Mesenteric fat pad (tissue), 1 donor: ENCODE results near the gene NPEPL1. TPM values are rescaled to one million over a fixed set of nuclear protein-coding genes. Genes with fewer than 3 reads are reported as not detected.
"Not testable (repeated sequence)": the region's sequence is repeated elsewhere in the genome, so short reads cannot be mapped to it uniquely, and the experiment has no call there.

Source experiments
- DNase-seq: peaks from one replicate; pipeline ENCODE4 v3.0.0-alpha.2; 2020; ENCODE audit warnings: low spot score
- total RNA-seq: library from RNA; stranded (reverse); fragmentation: NEBNext Ultra II Directional; extraction: Animal tissue kit (Norgen Biotek cat#: 25700); gene quantifications from one replicate; pipeline ENCODE4 v1.2.1, GENCODE V29; 2021
- donor health status: DM: yes; HTN: yes; CAD: no.

Gene NPEPL1
- total RNA-seq, 1 donor from 2014 or later = 42.3 TPM

DNA sequence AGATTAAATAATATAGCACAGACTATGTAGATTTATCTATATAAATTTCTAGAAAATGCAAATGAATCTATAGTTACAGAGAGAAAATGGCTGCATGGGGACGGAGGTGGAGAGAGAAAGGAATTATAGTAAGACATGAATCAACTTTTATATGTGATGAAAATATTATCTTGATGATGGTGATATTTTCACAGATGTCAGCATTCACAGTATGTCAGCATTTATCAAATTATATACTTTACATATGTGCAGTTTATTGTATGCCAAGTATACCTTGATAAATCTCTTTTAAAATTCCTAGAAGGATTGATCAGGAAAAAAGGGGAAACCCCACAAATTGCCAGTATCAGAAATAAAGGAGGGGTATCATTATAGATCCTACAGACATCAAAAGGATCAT lies 44.6 kb downstream of the NPEPL1 start:
- DNase-seq = no peak

DNA sequence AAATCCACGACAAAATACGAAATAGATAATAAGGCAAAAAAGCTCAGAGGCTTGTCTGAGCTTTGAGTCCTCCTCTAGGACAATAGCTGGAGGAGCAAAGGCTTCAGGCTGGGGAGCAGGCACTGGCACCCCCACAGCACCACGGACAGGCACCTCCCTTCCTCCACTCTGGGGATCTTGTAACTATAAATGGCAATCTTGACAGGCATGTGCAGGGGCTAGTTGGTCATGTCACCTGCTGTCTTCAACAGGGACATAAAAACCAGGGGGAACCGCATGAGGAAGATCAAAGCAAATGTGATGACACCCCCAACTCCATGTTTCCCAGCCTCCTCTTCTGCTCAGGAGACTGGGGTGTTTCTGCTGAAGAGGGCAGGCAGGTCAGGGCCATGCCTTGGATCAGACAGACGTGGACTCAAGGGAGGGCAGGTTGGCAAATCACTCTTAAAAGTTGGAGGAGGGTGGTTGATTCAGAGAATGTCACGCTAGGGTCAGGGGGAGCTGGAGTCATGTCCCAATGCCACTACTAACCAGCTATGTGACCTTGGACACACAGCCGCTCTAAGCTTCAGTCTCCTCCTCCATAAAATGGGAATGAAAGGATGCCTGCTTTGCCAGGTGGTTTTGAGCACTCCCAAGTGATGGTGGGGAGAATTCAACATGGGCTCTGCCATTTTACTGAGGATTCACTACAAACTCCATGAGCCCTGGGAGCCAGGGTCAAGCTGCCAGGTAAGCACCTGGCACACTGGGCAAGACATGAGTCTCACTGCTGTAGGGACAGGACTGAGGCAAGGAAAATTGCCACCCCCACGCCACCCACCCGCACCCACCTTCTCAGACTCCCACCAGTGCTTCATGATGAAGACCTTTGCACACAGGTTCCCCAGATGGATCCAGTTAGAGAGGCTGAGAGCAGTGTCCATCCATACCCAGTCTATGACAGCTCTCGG lies 48.0 kb downstream of the NPEPL1 start:
- DNase-seq = no peak

DNA sequence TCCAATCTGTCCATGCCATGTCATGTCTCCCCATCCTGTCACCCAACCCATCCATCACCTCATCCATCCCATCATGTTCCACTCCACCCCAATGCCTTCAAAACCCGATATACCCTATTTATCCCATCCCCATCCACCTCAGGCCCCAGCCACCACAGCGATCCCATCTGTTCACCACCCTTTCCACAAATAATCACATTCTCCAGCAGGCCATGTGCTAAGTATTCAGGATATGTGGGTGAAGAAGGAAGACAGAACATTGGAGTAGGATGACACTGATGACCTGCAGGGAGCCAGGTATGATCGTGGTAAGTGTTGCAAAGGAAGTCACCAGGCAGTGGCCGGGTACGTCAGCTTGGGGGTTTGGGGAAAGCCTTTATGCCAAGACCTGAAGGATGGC lies 48.8 kb downstream of the NPEPL1 start:
- no peak for DNase-seq

DNA sequence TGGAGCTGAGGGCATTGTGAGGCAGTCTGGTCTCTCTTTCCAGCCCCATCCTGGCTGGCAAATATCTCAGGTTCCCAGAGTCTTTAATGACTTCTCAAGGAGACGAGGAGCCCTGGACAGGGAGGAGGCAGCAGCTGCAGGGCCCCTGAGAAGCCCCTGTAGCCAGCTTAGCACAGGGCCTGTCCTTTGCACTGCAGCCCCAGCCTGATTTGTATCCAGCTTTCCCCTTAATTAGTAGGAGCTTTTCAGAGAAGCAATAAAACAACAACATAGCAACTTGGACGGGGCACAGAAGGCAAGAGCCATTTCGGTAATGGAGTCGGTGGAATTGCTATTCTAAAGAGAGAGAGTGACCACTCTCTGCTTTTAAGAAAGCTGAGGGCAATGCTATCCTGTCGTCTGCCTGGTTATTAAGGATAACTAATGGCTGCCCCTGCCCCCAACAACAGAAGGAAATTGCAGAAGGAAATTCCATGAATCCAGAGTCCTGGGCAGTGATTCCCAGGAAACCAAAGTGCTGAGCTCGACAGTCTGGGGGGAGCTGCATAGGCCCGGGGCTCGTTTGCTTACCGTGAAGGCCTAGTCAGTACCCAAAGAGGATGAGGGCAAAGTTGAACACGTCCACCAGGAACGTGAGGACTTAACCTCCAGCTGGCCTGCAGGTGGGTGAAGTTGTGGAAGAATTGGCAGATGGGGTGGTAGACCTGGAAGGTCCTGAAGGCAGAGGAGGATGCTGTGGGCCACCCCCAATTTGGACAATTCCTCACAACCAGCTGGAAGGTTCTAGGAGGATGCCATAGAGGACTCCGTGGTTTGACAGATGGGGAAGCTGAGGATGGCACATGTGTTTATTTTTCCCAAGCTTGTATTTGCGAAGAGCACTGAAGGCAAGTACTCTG lies 50.3 kb downstream of the NPEPL1 start:
- no peak for DNase-seq

DNA sequence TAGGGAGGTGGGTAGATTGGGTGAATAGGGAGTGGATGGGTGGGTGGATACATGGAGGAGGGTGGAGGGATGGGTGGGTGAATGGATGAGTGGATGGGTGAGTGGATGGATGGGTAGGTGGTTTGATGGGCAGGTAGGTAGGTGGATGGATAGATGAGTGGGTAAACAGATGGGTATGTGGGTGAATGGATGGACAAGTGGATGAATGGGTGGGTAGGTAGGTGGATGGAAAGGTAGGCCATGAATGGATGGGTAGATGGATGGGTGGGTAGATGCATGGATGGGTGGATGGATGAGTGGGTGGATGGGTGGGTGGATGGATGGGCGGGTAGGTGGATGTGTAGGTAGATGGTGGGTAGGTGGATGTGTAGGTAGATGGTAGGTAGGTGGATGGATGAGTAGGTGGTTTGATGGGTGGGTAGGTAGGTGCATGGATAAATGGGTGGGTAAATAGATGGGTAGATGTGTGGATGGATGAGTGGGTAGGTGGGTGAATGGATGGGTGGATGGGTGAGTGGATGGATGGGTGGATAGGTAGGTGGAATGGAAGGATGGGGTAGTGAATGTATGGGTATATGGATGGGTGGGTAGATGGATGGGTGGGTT lies 51.4 kb downstream of the NPEPL1 start:
- DNase-seq = no peak

DNA sequence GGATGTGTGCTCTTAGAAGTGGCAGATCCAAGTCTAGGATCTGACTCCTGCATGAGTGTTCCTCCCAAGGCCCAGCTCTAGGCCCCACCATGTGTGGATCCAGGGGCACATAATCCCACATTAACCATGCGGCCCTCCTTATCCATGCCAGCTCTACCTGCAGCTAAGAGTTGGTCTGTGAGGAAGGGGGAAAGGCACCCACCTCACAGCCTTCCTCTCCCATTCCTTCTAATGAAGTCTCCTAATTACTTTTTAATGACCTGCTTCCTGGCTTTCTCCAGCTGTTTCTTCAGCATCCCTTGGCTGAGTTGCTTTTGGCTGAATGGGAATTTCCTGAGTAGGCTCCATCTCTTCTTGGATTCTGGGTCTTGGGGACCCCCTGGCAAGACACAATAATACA lies 52.2 kb downstream of the NPEPL1 start:
- DNase-seq = no peak

DNA sequence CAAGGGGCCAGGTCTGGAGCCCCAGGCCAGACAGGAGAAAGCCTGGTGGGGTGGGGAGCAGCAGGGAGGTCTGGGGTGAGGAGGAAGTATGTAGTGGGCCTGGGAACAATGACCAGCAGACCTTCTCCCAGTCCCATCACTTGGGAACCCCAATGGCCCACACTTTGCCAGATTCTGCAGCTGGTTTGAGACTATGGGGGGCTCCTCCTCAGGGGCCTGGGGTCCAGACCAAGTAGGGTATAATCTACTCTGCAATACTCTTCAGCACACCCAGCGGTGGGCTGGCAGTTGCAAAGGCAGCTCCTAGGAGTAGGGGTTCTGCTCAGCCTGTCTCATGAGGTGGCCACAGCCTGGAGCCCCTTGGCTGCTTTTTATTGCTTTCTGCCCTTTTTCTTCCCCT lies 52.8 kb downstream of the NPEPL1 start:
- no peak for DNase-seq

DNA sequence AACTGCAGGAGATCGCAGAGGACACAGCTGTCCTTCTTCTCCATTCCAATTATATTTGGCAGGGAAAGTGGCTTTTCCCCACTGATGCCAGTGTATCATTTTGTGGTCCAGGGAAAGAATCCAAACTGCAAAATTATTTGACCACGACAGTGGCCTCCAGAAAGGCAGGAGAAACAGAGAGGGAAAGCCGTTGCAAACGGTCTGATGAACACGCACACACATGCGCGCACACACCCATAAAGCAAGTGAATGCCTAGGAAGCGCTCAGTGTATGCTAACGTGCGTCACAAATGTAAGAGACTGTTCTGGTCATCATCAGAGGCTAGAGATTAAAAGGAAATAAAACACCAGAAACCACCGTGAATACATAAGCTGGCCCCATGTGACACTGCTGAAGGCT lies 54.0 kb downstream of the NPEPL1 start:
- no peak for DNase-seq

DNA sequence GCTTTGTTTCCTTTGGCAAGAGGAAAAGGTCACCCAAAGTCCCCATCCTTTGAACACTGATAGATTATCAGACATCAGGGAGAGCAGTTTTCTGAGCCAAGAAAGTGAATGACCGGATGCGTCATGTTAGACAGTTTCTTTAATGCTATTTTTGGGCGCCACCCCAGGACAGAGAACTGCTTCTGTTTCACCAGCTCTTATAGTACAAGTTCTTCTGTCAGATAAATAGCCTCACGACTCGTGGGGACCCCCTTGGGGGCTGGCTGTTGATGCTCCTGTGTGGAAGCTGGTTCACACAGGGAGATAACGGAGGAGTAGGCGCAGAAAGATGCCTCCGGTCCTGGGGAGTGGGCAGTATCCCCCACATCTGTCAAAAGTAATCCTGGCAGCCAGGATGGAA lies 54.6 kb downstream of the NPEPL1 start:
- no peak for DNase-seq

DNA sequence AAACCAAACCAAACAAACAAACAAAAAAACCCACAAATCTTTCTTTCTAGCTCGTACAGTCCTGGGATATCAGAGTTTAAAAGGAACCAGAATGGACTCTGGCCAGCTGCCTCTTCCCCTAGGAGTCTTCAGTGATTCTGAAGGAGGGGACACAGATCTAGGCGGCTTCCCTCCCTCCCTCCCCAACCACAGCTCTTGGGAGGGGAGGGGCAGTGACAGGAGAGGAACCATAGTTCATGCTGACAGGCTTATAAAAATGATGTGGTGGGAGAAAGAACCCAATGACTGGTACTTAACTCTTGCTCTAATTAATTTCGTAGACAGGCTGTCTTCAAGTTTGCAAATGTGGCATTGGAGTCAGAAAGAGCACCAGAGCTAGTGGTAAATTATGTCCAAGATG lies 56.0 kb downstream of the NPEPL1 start:
- DNase-seq = no peak

DNA sequence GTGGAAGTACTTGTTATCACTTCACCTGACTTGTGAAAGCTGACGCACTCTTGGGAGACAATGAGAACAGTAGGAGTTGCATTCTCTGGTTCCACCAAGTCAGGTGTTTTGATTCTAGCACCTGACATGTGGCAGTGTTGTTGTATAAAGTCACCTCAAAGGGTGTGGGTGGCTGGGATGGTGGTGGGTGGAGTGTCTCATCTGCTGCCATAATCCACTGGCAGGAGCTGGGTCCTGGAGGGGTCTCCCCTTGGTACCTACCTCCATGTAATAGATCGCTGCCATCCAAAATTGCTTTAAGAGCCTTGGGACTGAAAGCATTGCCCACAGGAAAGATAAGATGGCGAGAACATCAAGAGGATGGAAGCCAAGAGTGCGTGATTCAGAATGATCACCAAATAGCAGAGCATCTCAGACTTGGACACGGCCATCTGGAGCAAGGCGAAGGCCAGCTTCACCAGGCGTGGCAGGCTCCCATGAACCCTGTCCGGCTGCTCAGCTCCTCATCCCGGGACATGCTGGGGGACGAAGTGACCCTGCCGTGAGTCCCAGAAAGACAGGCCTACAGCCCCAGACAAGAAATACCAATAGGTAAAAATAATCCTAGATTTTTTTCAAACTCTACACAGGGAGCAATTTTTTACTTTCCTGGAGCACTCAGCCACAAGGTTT lies 56.6 kb downstream of the NPEPL1 start:
- no peak for DNase-seq

DNA sequence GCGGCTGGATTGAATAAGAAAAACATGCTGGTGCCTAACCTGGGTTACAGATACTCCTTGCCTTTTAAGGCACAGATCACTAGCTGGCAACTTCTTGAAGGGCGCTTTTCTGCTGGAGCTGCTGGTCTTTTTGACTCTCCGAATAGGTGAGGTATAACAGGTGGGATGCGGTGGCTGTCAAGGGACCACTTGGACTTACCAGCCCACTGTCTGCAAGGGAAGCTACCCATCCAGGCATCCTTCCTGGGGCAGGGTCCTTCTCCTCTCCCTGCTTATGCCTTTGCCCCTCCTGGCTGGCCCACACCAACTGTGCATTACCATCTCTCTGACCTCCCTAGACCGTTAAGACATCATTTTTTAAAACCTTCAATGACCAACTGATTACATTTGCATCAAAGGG lies 57.4 kb downstream of the NPEPL1 start:
- no peak for DNase-seq

DNA sequence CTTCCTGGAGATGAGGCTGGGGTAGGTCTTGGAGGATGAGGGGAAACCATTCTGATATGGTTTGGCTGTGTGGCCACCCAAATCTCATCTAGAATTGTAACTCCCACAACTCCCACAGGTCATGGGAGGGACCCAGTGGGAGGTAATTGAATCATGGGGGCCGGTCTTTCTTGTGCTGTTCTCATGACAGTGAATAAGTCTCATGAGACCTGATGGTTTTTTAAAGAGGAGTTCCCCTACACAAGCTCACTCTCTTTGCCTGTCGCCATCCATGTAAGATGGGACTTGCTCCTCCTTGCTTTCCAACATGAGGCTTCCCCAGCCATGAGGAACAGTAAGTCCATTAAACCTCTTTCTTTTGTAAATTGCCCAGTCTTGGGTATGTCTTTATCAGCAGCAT lies 58.1 kb downstream of the NPEPL1 start:
- not testable (repeated sequence) for DNase-seq

DNA sequence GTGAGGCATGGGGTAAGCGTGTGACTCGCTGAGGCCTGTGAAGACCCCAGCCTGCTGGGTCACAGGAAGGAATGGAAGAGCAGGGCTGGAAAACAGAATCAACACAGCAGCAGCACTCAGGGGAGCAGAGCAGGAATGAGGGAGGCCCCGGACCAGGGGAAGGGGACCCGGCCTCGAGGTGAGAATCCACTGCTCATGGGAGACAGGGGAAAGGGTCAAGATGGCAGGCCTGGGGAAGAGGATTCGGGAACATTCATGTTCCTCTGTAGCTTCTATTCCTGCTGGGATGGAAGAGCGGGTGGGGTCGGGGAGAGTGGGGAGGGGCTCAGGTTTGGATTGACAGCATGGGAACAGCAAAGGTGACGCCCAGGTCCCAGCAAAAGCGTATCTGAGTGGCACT lies 59.4 kb downstream of the NPEPL1 start:
- DNase-seq = no peak

DNA sequence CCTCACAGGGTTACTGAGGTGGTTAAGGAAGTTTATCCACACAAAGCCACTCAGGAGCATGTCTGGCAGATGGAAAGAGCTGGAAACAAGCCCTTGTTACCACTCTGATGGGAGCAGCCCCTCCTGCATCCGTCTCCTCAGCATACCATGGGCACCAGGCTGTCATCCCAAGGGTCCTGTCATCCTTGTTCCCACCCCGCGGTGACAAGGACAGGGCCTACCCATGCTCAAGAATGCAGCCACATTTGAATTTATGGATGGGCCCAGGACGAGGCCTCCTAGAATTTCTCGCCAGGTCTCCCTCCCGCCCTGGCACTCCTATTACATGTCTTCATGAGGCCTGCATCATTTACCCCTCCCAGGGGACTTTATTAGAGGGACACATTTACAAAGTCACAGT lies 60.0 kb downstream of the NPEPL1 start:
- no peak for DNase-seq

DNA sequence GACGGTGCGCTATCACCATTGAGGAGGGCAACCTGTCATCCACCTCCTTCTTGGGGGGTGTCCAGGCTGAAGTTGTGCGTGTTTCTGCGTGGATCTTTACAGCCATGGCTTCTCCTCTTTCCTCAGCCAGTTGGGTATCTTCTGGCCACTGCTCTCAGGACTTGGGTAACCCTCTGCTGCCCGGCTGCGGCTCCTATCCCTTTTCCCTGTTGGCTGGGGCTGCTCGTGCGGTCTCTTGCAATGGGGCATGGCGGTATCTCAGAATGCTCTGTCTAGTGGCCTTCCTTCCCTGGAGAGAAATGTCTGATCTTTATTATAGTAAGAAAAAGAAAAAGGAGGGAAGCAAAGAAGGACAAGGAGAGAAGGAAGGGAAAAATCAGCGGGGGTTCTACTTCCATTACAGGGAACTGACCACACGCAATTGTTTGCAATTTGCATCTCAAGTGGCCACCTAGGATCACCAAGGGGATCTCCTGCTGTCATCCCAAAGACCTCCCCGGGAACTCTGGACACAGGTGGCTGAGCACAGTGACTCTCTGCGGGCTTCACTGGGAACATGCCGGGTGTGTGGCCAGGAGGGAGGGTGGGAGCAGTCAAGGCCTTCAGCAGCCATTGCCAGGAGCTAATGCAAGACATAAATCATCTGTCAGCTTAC lies 60.8 kb downstream of the NPEPL1 start:
- DNase-seq = no peak

DNA sequence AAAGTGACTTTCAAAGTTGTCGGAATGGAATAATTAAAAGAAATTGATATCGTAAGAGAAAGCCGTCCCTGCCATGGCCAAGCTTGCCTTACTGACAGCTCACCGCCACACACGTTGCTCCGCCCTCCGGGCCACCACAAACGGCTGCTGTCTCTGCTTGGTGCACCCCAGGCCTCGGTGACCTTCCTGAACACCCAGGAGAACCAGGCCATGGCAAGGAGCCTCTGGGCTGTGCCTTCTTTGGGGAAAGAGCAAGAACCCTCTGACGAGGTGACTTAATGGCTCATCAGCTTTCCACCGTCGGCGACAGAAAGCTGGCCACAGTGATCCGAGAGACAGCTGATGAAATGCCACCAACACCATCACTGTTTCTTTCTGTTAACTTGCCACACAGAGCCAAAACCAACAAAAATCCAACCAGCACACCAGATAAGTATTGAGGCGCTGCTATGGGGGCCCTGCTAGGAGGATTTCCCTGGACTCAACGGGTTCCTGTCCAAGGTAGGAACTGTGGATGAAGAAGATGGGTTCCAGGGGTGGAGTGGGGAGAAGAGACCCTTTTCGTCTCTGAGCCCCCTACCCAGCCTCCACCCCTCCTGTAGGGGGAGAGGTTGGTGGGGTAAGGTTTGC lies 61.4 kb downstream of the NPEPL1 start:
- no peak for DNase-seq

DNA sequence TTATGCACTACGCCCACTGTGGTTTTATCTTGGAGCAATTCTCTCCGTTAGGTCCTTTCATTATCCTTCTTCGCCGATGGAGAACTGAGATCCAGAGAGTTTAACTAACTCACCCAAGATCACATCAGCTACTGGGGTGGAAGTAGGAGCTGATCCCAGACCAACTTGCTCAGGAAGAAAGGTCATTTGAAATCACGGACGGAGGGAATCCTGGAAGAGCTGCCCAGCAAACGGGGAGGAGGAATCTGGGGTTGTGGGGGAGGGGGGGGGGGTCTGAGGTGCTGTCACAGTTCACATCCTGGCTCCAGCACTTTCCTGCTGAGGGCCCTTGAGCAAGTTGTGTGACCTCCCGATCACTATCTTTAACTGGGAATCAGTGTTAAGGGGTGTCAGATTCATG lies 62.0 kb downstream of the NPEPL1 start:
- no peak for DNase-seq

DNA sequence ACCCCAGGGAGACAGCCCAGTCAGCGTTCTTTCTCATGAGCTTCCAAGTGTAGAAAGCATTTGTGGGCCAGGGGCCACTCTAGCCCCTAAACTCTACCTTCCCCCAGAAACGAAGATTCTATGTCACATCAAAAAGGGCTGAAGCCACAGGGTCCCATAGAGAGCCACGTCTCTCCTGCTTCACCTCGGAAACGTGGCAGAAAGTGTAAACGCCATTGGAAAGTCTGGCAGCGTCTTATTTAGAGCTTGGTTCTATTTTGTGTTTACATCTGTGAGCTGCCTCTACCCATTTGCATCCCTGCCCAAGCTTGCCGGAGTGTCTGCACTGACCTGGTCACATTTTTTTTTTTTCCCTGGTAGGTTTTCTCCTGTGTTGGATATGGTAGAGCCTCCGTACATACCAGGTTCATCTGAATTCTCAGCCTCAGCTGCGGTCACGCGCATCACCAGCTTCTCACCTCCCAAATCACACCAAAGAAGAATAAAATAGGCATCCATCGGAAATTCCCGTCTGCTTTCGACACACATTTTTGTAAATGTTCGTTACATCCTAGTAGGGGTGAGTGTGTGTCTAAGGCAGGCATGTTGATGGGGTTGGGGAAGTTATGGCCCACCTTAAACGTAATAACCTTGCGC lies 62.6 kb downstream of the NPEPL1 start:
- DNase-seq = no peak
